HL-60 (cell line): ENCODE results near the gene OGDH.

ENCODE experiments used
- DNase-seq, 2 experiments: peaks; one replicate each; pipeline ENCODE4 v3.0.0-alpha.2; 2010 to 2020; ENCODE audit warnings: low read depth in 1 of 2, low spot score in 1 of 2
- H3K27ac ChIP-seq: fragments of 250-450 bp; sonication (Bioruptor Pico); replicated peaks from 2 replicates; pipeline ENCODE4 v1.5.1; 2020; ENCODE audit warnings: mild to moderate bottlenecking, moderate library complexity
- H3K27me3 ChIP-seq: fragments of 250-450 bp; sonication (Bioruptor Pico); 2 replicates; pipeline ENCODE4 v1.5.1; 2021; ENCODE audit warnings: mild to moderate bottlenecking, moderate library complexity; ENCODE audit not compliant: insufficient read depth, poor library complexity, severe bottlenecking
- H3K4me3 ChIP-seq: replicated peaks from 2 replicates; pipeline ENCODE4 v1.5.1; 2011; ENCODE audit warnings: mild to moderate bottlenecking, control low read depth, low read length; ENCODE audit not compliant: insufficient read depth
- CTCF ChIP-seq: IDR thresholded peaks from one replicate; pipeline ENCODE4 v1.5.1; 2011; ENCODE audit warnings: low read length, control low read depth, inconsistent platforms; ENCODE audit not compliant: insufficient read depth
- GABPA ChIP-seq: IDR thresholded peaks from 2 replicates; pipeline ENCODE4 v1.6.1; 2012; ENCODE audit warnings: low read depth
- POLR2AphosphoS5 ChIP-seq: IDR thresholded peaks from 2 replicates; pipeline ENCODE4 v1.6.1; 2012; ENCODE audit warnings: low read depth
- SPI1 ChIP-seq: IDR thresholded peaks from 2 replicates; pipeline ENCODE4 v1.6.1; 2012; ENCODE audit warnings: low read depth, mild to moderate bottlenecking, borderline replicate concordance
- TF ChIP-seq, protein P1 (sequence below): IDR thresholded peaks from 2 replicates; pipeline ENCODE4 v1.6.1; 2012; ENCODE audit warnings: low read depth; ENCODE audit not compliant: insufficient replicate concordance

The OGDH gene

DNA sequence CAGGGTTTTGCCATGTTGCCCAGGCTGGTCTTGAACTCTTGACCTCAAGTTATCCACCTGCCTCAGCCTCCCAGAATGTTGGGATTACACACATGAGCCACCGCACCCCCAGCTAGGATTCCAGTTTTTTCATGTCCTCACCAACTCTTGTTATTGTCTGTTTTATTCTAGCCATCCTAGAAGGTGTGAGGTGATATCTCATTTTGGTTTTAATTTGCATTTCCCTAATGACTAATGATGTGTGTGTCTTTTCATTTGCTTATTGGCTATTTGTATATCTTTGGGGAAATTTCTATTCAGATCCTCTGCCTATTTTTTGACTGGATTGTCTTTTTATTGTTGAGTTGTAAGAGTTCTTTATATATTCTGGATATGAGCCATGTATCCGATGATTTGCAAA is 83.0 kb downstream of the OGDH start:
- no peak overlapping the region for H3K4me3 ChIP-seq
- H3K27ac ChIP-seq, result no peak overlapping the region
- no peaks in the 10 kb centered on the region for H3K27me3 ChIP-seq
- no peak for DNase-seq
- TF ChIP-seq CTCF, result no peak
- no peak for TF ChIP-seq POLR2AphosphoS5
- no peak for TF ChIP-seq SPI1
- TF ChIP-seq GABPA, result no peak
- TF ChIP-seq, protein P1, sequence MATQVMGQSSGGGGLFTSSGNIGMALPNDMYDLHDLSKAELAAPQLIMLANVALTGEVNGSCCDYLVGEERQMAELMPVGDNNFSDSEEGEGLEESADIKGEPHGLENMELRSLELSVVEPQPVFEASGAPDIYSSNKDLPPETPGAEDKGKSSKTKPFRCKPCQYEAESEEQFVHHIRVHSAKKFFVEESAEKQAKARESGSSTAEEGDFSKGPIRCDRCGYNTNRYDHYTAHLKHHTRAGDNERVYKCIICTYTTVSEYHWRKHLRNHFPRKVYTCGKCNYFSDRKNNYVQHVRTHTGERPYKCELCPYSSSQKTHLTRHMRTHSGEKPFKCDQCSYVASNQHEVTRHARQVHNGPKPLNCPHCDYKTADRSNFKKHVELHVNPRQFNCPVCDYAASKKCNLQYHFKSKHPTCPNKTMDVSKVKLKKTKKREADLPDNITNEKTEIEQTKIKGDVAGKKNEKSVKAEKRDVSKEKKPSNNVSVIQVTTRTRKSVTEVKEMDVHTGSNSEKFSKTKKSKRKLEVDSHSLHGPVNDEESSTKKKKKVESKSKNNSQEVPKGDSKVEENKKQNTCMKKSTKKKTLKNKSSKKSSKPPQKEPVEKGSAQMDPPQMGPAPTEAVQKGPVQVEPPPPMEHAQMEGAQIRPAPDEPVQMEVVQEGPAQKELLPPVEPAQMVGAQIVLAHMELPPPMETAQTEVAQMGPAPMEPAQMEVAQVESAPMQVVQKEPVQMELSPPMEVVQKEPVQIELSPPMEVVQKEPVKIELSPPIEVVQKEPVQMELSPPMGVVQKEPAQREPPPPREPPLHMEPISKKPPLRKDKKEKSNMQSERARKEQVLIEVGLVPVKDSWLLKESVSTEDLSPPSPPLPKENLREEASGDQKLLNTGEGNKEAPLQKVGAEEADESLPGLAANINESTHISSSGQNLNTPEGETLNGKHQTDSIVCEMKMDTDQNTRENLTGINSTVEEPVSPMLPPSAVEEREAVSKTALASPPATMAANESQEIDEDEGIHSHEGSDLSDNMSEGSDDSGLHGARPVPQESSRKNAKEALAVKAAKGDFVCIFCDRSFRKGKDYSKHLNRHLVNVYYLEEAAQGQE, result no peak

GRCh38 chr7:44693641-44694313 is 87.3 kb downstream of the OGDH start:
- H3K4me3 ChIP-seq, result no peak overlapping the region
- H3K27ac ChIP-seq, result no peak overlapping the region
- no peaks in the 10 kb centered on the region for H3K27me3 ChIP-seq
- TF ChIP-seq CTCF (no peak), POLR2AphosphoS5 (no peak), GABPA (no peak), SPI1 (no peak)
- TF ChIP-seq, protein P1, result no peak
- DNase-seq, result no peak

DNA sequence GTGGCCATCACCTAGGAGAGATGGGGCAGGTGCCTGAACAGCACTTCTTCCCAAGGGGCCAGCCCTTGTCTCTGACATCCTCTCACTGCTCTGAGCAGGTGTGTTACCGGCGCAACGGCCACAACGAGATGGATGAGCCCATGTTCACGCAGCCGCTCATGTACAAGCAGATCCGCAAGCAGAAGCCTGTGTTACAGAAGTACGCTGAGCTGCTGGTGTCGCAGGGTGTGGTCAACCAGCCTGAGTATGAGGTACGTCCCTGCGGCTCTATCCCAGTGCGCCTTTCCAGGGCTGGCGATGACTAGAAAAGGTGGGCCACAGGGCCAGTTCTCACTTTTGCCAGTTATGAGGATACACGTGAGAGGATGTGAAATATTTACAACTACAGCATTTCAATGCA is 87.9 kb downstream of the OGDH start:
- DNase-seq, result no peak
- Histone ChIP-seq H3K4me3 (no peak overlapping the region), H3K27ac (no peak overlapping the region), H3K27me3 (no peaks in the 10 kb centered on the region)
- TF ChIP-seq POLR2AphosphoS5 (no peak), CTCF (no peak), GABPA (no peak), SPI1 (no peak)
- TF ChIP-seq, protein P1, result no peak
